HL-60 (cell line): ENCODE results near the gene RAB28.

Source experiments
- DNase-seq, 2 experiments: peaks; one replicate each; pipeline ENCODE4 v3.0.0-alpha.2; 2010 to 2020; ENCODE audit warnings: low read depth in 1 of 2, low spot score in 1 of 2
- H3K27ac ChIP-seq: fragments of 250-450 bp; sonication (Bioruptor Pico); replicated peaks from 2 replicates; pipeline ENCODE4 v1.5.1; 2020; ENCODE audit warnings: mild to moderate bottlenecking, moderate library complexity
- H3K27me3 ChIP-seq: fragments of 250-450 bp; sonication (Bioruptor Pico); 2 replicates; pipeline ENCODE4 v1.5.1; 2021; ENCODE audit warnings: mild to moderate bottlenecking, moderate library complexity; ENCODE audit not compliant: insufficient read depth, poor library complexity, severe bottlenecking
- H3K4me3 ChIP-seq: replicated peaks from 2 replicates; pipeline ENCODE4 v1.5.1; 2011; ENCODE audit warnings: mild to moderate bottlenecking, control low read depth, low read length; ENCODE audit not compliant: insufficient read depth
- CTCF ChIP-seq: IDR thresholded peaks from one replicate; pipeline ENCODE4 v1.5.1; 2011; ENCODE audit warnings: low read length, control low read depth, inconsistent platforms; ENCODE audit not compliant: insufficient read depth
- GABPA ChIP-seq: IDR thresholded peaks from 2 replicates; pipeline ENCODE4 v1.6.1; 2012; ENCODE audit warnings: low read depth
- POLR2AphosphoS5 ChIP-seq: IDR thresholded peaks from 2 replicates; pipeline ENCODE4 v1.6.1; 2012; ENCODE audit warnings: low read depth
- REST ChIP-seq: IDR thresholded peaks from 2 replicates; pipeline ENCODE4 v1.6.1; 2012; ENCODE audit warnings: low read depth; ENCODE audit not compliant: insufficient replicate concordance
- SPI1 ChIP-seq: IDR thresholded peaks from 2 replicates; pipeline ENCODE4 v1.6.1; 2012; ENCODE audit warnings: low read depth, mild to moderate bottlenecking, borderline replicate concordance

The RAB28 gene

GRCh38 chr4:13471400-13471799, 12.7 kb downstream of the RAB28 start:
- no peaks in the 10 kb centered on the region for H3K27me3 ChIP-seq
- H3K4me3 ChIP-seq, result no peak overlapping the region
- DNase-seq, result no peak
- no peak overlapping the region for H3K27ac ChIP-seq
- TF ChIP-seq CTCF, result no peak
- no peak for TF ChIP-seq GABPA
- TF ChIP-seq REST, result no peak
- no peak for TF ChIP-seq SPI1
- no peak for TF ChIP-seq POLR2AphosphoS5

- Histone ChIP-seq H3K4me3 (no peak overlapping the region), H3K27me3 (no peaks in the 10 kb centered on the region), H3K27ac (no peak overlapping the region)
- no peak for DNase-seq
- TF ChIP-seq CTCF, result no peak
- no peak for TF ChIP-seq POLR2AphosphoS5
- TF ChIP-seq GABPA, result no peak
- TF ChIP-seq REST, result no peak
Measured at GRCh38 chr4:13470379-13470778, 13.8 kb downstream of the RAB28 start.

GRCh38 chr4:13464973-13465372, 19.2 kb downstream of the RAB28 start:
- no peak overlapping the region for H3K4me3 ChIP-seq
- H3K27ac ChIP-seq, result no peak overlapping the region
- DNase-seq, result no peak
- TF ChIP-seq CTCF (no peak), REST (no peak), GABPA (no peak), POLR2AphosphoS5 (no peak), SPI1 (no peak)
- no peaks in the 10 kb centered on the region for H3K27me3 ChIP-seq
